Natural killer cell treated with Interleukin-12 subunit alpha and Interleukin-12 subunit beta and Interleukin-15 and Interleukin-18, amount 100 ng/mL, for 72 hours (primary cell): ENCODE data around the gene CTBP2. TPM values are rescaled to one million over a fixed set of nuclear protein-coding genes. Genes with fewer than 3 reads are reported as not detected.

Source experiments
- ATAC-seq, 2 donors: fragments of 150-1000 bp; cut with Tn5 transposase in 1 of 2; sonication (Bioruptor Pico), chemical (Tn5 transposase) in 1 of 2; 2 replicates each; pipeline ENCODE4 v1.10.0; 2021
- DNase-seq: peaks from one replicate; pipeline ENCODE4 v3.0.0; 2022; ENCODE audit warnings: low spot score
- H3K27ac Mint-ChIP-seq, 2 donors: 1 replicate in 1 of 2; 2 replicates in 1 of 2; pipeline ENCODE4 v1.8.0; 2022; ENCODE audit warnings: mixed read lengths in 2 of 2, mild to moderate bottlenecking in 1 of 2, moderate library complexity in 1 of 2
- H3K27me3 Mint-ChIP-seq, 2 donors: 1 replicate in 1 of 2; 2 replicates in 1 of 2; pipeline ENCODE4 v1.8.0; 2022; ENCODE audit warnings: mixed read lengths in 2 of 2
- H3K36me3 Mint-ChIP-seq: one replicate; pipeline ENCODE4 v1.8.0; 2022; ENCODE audit warnings: mixed read lengths
- H3K4me1 Mint-ChIP-seq, 2 donors: 1 replicate in 1 of 2; 2 replicates in 1 of 2; pipeline ENCODE4 v1.8.0; 2022; ENCODE audit warnings: low read depth in 2 of 2, mixed read lengths in 2 of 2, mild to moderate bottlenecking in 1 of 2
- H3K4me3 Mint-ChIP-seq: one replicate; pipeline ENCODE4 v1.8.0; 2022; ENCODE audit warnings: mixed read lengths
- H3K9me3 Mint-ChIP-seq: 2 replicates; pipeline ENCODE4 v1.8.0; 2022; ENCODE audit warnings: mixed read lengths
- total RNA-seq, 2 donors: library from RNA; stranded (reverse); gene quantifications; one replicate each; pipeline ENCODE4 v1.2.3, GENCODE V29; 2022

The CTBP2 gene
- total RNA-seq, 2 donors from 2014 or later: 61.3 to 76.4 TPM

DNA sequence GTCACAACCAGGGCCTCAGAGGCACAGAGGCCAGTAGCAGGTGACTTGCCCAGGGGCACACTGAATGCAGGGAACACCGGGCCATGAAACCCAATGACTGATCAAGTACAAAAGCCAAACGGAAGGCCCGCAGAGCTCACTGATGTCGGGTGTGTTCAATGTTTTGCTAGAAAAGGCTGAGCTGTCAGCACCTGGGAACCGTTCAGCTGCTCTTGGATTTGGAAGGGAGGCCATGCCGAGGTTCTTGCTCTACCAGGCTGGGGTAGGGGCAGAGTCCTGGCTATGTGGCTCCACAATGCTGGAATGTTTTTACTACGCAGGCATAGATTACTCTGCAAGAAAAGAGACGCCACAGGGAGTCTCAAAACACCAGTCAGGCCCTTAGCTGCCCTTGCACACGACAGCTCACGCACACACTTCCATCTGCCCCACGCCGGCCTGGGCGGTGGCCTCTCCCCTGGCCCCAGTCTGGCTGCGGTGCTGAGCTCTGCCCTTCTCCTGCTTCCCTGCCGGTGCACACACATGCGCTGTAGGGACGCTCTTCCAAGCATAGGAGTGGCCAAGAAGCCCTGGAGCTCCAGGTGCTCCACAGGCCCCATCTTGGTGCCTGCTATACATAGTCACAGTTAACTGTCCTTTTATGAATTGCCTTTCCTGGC lies 138.5 kb downstream of the CTBP2 start:
- Mint-ChIP-seq H3K4me1 (peaks cover 40 to 60% of the 10 kb centered on the region in 2 donors), H3K36me3 (no peaks in the 10 kb centered on the region), H3K27me3 (no peaks in the 10 kb centered on the region), H3K27ac (peak overlapping the region in 1 of 2 donors; percentile 28), H3K9me3 (no peaks in the 10 kb centered on the region), H3K4me3 (no peak overlapping the region)
- DNase-seq (no peak), ATAC-seq (no peak)

DNA sequence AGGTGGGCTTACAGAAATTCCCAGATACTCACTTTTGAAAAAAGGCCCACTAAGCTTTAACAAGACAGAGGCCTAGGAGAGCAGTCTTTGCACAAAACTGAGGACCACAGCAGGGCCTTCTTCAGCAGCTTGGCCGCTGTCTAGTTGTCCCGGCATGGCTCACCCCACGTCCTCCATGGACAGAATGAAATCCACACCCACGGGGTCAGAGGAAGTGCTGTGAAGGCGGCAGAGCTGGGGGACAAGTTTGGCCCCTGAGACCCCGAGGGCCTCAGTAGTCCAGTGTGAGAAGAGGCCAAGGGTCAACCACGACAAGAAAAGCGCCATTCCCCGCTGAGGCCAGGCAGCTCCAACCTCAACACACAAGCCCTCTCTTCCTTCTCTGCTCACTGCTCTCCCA lies 139.5 kb downstream of the CTBP2 start:
- Mint-ChIP-seq H3K4me3 (no peak overlapping the region), H3K27ac (no peak overlapping the region), H3K36me3 (no peaks in the 10 kb centered on the region), H3K27me3 (no peaks in the 10 kb centered on the region), H3K4me1 (peaks cover 45 to 64% of the 10 kb centered on the region in 2 donors), H3K9me3 (no peaks in the 10 kb centered on the region)
- ATAC-seq (no peak), DNase-seq (no peak)

DNA sequence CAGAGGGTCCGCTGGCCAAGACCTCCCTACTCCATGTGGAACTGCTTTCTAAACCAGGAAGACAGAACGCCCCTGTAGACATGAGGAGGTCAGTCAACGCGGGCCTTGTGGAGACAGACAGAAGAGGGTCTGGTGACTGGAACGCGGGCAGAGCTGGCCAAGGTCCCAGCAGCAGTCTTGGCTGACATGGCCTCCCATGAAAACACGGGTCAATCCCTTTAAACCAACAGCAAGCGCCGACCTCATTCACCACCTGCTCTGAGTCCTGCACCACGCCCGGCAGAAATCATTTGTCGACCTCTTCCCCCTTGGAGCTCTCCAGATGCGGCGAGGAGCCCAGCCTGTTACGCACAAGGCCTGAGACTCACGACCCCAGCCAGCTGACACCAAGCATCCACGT lies 140.0 kb downstream of the CTBP2 start:
- no peak for ATAC-seq
- no peak for DNase-seq
- Mint-ChIP-seq H3K27ac (no peak overlapping the region), H3K4me3 (no peak overlapping the region), H3K27me3 (no peaks in the 10 kb centered on the region), H3K9me3 (no peaks in the 10 kb centered on the region), H3K36me3 (no peaks in the 10 kb centered on the region), H3K4me1 (peaks cover 49 to 65% of the 10 kb centered on the region in 2 donors)

DNA sequence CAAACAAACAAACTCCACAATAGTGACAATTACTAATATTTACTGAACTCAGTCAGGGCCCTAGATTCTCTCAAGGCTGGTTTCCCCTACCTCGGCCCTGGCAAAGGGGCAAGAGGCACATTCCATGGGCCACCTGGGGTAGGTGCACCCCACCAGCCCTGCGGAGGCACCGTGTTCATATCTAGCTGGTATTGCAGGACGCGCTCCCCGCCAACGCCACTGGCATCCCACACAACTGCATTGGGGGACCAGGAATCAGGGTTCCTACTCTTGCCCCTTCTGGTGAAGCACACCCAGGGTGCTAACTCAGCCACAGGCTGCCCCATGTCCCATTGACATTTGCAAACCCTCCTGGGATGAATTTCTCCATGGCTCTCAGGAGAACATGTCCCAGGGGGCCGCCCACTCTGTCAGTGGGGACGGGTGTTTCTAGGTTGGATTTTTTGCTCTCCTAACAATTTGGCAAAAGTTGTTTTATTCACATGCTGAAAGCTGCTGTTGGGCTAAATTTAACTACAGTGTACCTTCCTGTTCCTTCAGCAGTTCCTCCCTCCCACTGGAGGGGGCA lies 141.7 kb downstream of the CTBP2 start:
- H3K4me1 Mint-ChIP-seq: peaks cover 44 to 67% of the 10 kb centered on the region in 2 donors
- no peak overlapping the region for H3K27ac Mint-ChIP-seq

DNA sequence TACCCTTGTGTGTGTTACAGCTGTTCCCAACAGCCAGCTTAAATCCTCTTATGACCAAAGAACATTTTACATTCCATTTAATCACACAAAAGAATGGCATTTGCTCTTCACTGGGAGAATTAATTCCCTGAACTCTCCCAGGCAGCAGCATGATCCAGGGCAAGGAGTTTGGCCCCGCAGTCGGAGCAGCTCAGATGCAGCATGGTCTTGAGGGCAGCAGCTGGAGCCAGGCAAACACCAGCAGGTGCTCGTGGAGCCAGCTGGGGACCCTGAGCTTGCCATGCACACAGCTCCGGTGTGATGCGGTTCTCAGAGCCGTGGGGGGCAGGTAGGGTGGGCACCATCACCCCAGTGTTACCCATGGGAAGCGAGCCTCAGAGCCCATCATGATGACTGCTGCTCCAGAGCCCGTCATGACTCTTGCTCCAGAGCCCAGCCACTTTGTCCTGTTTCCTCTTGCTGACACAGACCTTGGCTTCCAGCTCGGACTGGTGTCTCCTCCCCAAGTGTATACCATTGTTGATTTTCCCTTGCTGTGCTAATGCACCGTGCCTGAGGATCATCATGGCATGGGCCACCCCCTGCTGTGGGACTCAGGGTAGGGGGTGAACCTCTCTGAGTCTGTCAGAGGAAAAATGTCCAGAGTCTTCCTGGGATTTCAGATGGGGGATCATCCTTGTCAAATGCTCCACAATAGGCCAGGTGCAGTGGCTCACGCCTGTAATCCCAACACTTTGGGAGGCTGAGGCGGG lies 142.6 kb downstream of the CTBP2 start:
- Mint-ChIP-seq H3K4me3 (no peak overlapping the region), H3K36me3 (no peaks in the 10 kb centered on the region), H3K27me3 (no peaks in the 10 kb centered on the region), H3K4me1 (peaks cover 41 to 62% of the 10 kb centered on the region in 2 donors), H3K27ac (no peak overlapping the region), H3K9me3 (no peaks in the 10 kb centered on the region)
- no peak for ATAC-seq
- no peak for DNase-seq

More for the DNA sequence above, 141.7 kb downstream of the CTBP2 start:
- H3K36me3 Mint-ChIP-seq: no peaks in the 10 kb centered on the region
- H3K9me3 Mint-ChIP-seq: no peaks in the 10 kb centered on the region
- H3K27me3 Mint-ChIP-seq: no peaks in the 10 kb centered on the region
- no peak for ATAC-seq
- no peak for DNase-seq
- no peak overlapping the region for H3K4me3 Mint-ChIP-seq

DNA sequence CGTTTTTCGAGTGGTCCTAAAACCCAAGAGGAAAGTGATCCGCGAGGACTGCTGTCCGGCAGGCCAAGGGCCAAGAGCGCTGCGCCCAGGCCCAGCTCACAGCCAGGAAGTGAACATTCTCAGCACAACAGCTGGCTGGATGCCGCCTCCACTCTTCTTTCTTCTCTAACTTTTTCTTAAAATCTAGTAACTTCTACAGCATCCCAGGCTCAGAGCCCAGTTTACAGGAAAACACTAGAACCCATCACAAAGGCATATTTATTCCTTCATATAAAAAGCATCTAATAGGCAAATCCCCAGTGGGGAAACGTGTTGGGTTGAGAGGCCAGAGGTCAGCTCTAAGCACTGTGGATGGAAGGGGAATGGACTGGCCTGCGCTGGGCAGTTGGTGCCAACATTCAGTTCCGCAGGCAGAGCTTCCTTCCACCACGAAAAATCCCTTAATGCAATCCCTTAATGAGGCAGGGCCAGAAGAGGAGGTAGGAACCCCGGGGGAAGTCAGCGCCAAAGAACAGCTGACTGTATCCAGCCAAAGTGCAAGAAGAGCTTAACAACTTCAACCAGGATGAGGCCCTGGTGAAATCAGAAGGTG lies 143.7 kb downstream of the CTBP2 start:
- Mint-ChIP-seq H3K4me1 (peaks cover 35 to 56% of the 10 kb centered on the region in 2 donors), H3K27me3 (no peaks in the 10 kb centered on the region), H3K4me3 (no peak overlapping the region), H3K36me3 (no peaks in the 10 kb centered on the region), H3K27ac (no peak overlapping the region), H3K9me3 (no peaks in the 10 kb centered on the region)
- no peak for DNase-seq
- no peak for ATAC-seq

DNA sequence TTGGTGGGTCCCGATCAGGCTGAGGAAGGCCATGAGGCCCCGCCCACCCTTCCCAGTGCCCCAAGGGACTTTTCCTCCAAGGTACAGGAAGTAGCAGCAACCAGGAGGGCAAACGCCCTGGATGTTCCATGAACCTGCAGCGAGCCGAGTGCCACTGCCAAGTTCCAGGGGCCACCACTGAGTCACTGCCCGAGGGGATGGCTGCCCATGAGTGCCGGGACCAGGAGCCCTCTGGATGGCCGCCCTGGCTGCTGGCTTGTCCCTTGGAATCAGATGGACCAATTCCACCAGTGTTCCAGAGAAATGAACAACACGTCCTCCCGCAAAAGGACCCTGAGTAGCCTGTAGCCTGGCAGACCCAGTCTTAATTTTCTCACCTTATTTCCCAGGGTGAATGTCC lies 144.2 kb downstream of the CTBP2 start:
- Mint-ChIP-seq H3K9me3 (no peaks in the 10 kb centered on the region), H3K27me3 (no peaks in the 10 kb centered on the region), H3K36me3 (no peaks in the 10 kb centered on the region), H3K4me1 (peaks cover 35 to 54% of the 10 kb centered on the region in 2 donors), H3K27ac (no peak overlapping the region), H3K4me3 (no peak overlapping the region)
- DNase-seq: no peak
- ATAC-seq: no peak

DNA sequence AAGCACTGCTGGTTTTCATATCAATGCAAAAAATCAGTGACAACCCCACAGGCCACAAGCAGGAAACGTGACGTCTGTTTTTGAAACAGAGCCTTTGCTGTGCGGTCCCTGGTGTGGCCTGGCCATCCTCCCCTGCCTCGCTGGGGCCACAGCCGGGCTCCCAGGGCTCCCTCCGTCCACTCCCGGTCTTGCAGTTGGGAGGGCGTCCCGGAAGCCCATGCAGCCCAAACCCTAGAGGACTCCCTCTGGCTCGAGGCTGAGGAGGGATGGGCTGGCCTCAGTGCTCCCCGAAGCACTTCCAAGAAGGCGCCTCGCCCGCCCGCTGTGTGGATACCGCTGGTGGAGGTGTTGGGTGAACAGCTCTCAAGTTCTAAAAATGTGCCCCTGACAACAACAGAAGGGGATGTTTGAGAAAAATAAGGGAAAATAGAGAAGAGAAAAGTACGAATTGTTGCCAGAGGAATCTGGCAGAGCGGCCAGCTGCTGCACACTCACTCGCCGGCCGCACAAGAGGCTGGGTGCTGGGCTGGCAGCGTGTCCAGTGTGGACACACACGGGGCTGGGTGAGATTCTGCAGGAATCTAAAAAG lies 144.9 kb downstream of the CTBP2 start:
- Mint-ChIP-seq H3K27ac (peak overlapping the region; percentile 73 to 78), H3K4me3 (peak overlapping the region; percentile 84), H3K4me1 (peaks cover 35 to 50% of the 10 kb centered on the region in 2 donors), H3K27me3 (no peaks in the 10 kb centered on the region), H3K9me3 (no peaks in the 10 kb centered on the region), H3K36me3 (no peaks in the 10 kb centered on the region)
- peak; percentile 74 for DNase-seq
- ATAC-seq: peak; percentile 87 to 90

DNA sequence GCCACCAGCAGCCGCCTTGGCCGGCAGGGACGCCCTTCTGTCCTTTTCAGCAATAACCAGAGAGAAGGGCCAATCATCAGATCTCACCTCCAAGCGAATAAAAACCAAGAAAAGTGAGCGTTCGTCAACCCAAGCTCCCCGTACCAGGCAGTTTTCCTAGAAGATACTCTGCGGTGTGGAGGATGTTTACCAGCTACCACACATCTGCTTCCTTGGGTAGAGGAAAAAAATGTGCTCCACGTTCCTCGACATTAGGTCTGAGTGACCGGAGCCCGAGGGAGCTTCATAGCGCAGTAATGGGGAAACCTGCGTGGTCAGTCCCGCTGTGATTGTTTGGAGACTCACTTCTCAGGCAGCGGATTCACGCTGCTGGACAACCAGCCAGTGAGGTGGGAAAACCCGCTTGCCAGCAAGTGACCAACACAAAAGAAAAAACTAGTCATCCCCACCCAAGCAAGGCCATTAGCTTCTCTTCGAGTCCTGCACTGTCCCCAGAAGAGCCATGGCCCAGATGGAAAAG lies 145.5 kb downstream of the CTBP2 start:
- Mint-ChIP-seq H3K27me3 (no peaks in the 10 kb centered on the region), H3K36me3 (no peaks in the 10 kb centered on the region), H3K4me3 (peak overlapping the region; percentile 84), H3K4me1 (peaks cover 35 to 52% of the 10 kb centered on the region in 2 donors), H3K9me3 (no peaks in the 10 kb centered on the region), H3K27ac (peak overlapping the region; percentile 73 to 78)
- ATAC-seq (peak in 1 of 2 donors; percentile 57), DNase-seq (no peak)

DNA sequence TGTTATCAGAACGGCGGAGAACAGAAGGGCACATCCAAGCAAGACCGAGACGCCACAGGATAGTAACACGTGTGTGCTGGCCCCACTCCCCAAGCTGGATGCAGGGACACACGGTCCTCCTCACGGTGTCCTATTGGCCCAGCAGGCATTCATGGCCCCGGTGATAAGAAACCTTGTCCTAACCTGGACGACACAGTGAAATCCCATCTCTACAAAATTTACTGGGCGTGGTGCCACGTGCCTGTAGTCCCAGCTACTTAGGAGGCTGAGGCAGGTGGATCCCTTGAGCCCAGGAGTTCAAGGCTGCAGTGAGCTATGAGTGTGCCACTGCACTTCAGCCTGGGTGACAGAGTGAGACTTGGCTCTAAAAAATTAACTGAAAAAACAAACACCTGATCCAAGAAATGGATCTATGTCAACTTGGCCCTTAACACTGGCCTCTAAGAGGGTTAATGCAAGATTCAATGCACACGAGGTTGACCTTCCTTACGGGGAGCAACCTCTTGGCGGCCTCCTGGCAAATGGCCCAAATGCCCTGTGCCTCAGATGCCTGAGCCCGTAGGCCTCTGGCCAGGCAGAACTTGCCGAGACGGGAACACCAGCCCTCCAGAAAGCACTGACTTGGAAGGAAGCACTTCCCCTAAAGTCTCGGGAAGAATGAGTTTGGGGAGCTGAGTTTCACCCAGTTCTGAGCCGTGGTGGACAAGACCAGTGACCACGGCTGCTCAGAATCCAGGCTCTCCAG lies 146.1 kb downstream of the CTBP2 start:
- Mint-ChIP-seq H3K36me3 (no peaks in the 10 kb centered on the region), H3K4me1 (peaks cover 29 to 46% of the 10 kb centered on the region in 2 donors), H3K4me3 (peak overlapping the region; percentile 84), H3K27ac (no peak overlapping the region), H3K9me3 (no peaks in the 10 kb centered on the region), H3K27me3 (no peaks in the 10 kb centered on the region)
- no peak for ATAC-seq
- no peak for DNase-seq

DNA sequence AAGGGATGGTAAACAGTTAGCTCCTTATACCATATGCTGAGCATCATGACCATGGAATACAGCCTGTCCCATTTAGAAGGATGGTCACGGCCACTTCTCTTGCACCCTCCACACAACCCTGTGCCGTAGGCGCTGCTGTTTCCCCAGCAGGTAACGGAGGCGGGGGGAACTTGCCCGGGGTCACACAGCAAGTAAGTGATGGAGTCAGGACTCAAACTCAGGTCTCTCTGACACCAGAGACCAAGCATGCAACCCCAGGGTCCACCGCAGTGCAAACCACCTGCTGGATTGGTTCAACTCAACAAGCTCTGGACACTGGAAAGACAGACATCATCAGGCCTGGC lies 146.9 kb downstream of the CTBP2 start:
- no peaks in the 10 kb centered on the region for H3K9me3 Mint-ChIP-seq
- no peaks in the 10 kb centered on the region for H3K27me3 Mint-ChIP-seq
- H3K36me3 Mint-ChIP-seq: no peaks in the 10 kb centered on the region
- H3K27ac Mint-ChIP-seq: no peak overlapping the region
- ATAC-seq (no peak), DNase-seq (no peak)
- H3K4me1 Mint-ChIP-seq: peaks cover 29 to 48% of the 10 kb centered on the region in 2 donors
- no peak overlapping the region for H3K4me3 Mint-ChIP-seq

DNA sequence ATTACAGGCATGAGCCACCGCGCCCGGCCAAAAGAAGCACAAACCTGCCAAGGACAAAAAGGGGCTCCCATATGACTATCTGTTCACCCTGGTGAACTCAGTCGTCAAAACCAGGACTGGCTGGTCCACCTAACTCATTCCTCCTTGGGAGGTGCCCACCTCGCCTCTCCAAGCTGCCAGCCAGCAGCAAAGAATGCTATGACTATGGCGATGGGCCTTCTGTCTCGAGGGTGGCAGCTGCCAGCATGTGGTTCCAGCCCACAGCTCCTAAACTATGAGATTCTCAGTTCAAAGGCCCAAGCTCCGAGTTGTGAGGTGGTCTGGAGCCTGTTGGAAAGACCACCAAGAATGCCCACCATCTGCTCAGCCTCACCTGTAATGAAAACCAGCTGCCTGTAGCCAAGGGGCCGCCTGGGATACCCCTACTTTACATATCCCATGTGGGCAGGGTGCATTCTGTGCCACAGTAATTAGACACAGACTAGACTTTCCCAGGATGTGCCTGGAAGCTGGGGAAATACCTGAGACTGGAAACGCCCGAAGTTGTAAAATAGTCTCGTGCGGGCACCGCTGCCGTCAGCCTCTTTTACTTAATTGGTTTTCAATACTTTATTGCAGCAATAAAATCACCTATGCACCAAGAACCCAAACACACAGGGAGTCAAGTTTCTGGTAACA lies 147.4 kb downstream of the CTBP2 start:
- Mint-ChIP-seq H3K9me3 (no peaks in the 10 kb centered on the region), H3K4me1 (peaks cover 24 to 44% of the 10 kb centered on the region in 2 donors), H3K27ac (no peak overlapping the region), H3K27me3 (no peaks in the 10 kb centered on the region), H3K4me3 (no peak overlapping the region), H3K36me3 (no peaks in the 10 kb centered on the region)
- no peak for ATAC-seq
- DNase-seq: no peak
